Measurements from ENCODE around the gene NFYA.
"Not testable (repeated sequence)": the region's sequence is repeated elsewhere in the genome, so short reads cannot be mapped to it uniquely, and the experiment has no call there.

NFYA gene

GRCh38 chr6:41073968-41074691, 1.4 kb downstream of the NFYA start:
- no peak for DNase-seq

GRCh38 chr6:41074692-41075436, 2.1 kb downstream of the NFYA start:
- no peak for DNase-seq

GRCh38 chr6:41075651-41076626, 3.2 kb downstream of the NFYA start:
- DNase-seq, result peak in 1 of 2 donors; percentile 7

- DNase-seq, result no peak
Observed at GRCh38 chr6:41077536-41077935, 4.8 kb downstream of the NFYA start.

- DNase-seq, result no peak
Observed at GRCh38 chr6:41078101-41078500, 5.3 kb downstream of the NFYA start.

GRCh38 chr6:41079080-41079479, 6.3 kb downstream of the NFYA start:
- no peak for DNase-seq

GRCh38 chr6:41080621-41081020, 7.8 kb downstream of the NFYA start:
- DNase-seq, result no peak

GRCh38 chr6:41083072-41083471, 10.3 kb downstream of the NFYA start:
- DNase-seq, result no peak

- DNase-seq, result no peak
Observed at GRCh38 chr6:41085182-41085581, 12.4 kb downstream of the NFYA start.

- DNase-seq, result no peak
Observed at GRCh38 chr6:41088451-41088850, 15.7 kb downstream of the NFYA start.

- DNase-seq, result no peak
Observed at GRCh38 chr6:41090841-41091761, 18.3 kb downstream of the NFYA start.

- peak; percentile 37 to 40 for DNase-seq
Observed at GRCh38 chr6:41092421-41093140, 19.8 kb downstream of the NFYA start.

- DNase-seq, result no peak
Observed at GRCh38 chr6:41093729-41094128, 21.0 kb downstream of the NFYA start.

- DNase-seq, result no peak
Observed at GRCh38 chr6:41097467-41098090, 24.8 kb downstream of the NFYA start.

GRCh38 chr6:41098366-41098765, 25.6 kb downstream of the NFYA start:
- no peak for DNase-seq

GRCh38 chr6:41100871-41101287, 28.1 kb downstream of the NFYA start:
- no peak for DNase-seq

- DNase-seq, result no peak
Observed at GRCh38 chr6:41103847-41104246, 31.1 kb downstream of the NFYA start.

- DNase-seq, result no peak
Observed at GRCh38 chr6:41111017-41111416, 38.2 kb downstream of the NFYA start.

GRCh38 chr6:41115027-41115426, 42.3 kb downstream of the NFYA start:
- not testable (repeated sequence) for DNase-seq

- DNase-seq, result no peak
Observed at GRCh38 chr6:41119508-41119907, 46.7 kb downstream of the NFYA start.

- no peak for DNase-seq
Observed at GRCh38 chr6:41120058-41120457, 47.3 kb downstream of the NFYA start.

Data from inflammatory macrophage (primary cell).